HG03575 (cell line): ENCODE results near the gene LIPC.

Experiments
- ATAC-seq: cut with Tn5 transposase; IDR thresholded peaks from one replicate; pipeline ENCODE4 v1.9.1; 2021; ENCODE audit not compliant: unreplicated experiment, insufficient number of reproducible peaks, low FRiP score; ENCODE audit errors: extremely low read depth

Gene LIPC

DNA sequence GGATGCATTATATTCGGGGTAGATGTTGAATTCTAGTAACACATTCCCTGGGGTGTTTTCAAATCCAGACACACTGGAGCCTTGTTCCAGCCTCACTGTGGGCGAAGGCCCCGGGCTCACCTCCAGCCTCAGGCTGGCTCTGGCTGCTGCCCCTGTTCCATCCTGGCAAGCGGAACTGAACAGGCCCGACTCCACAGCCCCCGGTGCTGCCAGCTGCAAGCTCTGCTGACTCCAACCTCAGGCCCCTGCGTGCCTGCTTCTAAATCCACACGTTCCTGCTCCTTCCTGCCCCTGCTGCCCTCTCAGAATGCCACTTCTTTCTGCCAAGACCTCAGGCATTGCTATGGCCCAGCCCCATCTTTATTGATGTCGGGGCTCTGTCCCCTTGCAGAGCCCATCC, 90.6 kb downstream of the LIPC start:
- no peak for ATAC-seq

DNA sequence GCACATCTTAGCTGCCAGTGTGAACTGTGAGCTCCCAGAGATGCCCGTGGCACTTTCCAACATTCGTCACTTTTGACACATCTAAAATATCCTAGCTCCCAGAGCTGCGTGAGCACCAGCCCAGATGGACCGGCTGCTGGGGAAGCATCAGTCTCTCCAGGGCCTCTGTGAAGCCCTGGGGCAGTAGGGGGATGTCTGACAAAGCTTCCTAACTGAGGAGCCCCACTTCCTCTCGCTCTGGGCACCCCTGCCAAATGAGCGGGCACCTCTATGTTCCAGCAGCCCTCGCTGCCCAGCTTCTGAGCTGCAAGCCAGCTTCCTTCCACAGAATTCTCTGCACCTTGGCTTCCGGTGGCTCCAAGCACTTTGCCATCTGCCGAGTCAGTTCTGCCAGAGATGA, 91.1 kb downstream of the LIPC start:
- no peak for ATAC-seq

DNA sequence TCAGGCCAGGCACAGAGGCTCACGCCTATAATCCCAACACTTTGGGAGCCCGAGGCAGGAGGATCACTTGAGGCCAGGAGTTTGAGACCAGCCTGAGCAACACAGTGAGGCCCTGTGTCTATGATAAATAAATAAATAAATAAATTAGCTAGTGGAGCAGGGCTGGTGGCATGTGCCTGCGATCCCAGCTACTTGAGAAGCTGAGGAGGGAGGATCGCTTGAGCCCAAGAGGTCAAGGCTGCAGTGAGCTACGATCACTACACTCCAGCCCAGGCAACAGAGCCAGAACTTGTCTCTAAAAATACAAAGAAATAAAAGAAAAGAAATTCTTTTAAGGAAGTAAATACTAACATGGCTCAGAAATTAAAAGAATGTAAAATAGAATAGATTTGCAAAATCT, 91.8 kb downstream of the LIPC start:
- no peak for ATAC-seq

DNA sequence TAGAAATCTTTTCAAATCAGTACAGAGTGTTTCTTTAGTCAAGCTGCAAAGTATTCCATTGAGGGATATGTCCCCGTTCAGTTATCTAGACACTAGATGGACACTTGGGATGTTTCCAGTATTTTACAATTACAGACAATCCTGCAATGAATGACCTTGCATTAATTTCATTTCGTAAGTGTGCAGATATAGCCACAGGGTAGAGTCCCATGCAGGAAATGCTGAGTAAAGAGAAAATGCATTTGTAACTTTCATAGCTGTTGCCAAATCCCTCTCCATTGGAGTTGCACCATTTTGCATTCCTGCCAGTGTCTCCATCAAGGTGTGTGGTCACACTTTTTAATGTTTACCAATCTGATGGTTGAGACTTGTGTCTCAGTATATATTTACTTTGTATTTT, 92.5 kb downstream of the LIPC start:
- no peak for ATAC-seq

DNA sequence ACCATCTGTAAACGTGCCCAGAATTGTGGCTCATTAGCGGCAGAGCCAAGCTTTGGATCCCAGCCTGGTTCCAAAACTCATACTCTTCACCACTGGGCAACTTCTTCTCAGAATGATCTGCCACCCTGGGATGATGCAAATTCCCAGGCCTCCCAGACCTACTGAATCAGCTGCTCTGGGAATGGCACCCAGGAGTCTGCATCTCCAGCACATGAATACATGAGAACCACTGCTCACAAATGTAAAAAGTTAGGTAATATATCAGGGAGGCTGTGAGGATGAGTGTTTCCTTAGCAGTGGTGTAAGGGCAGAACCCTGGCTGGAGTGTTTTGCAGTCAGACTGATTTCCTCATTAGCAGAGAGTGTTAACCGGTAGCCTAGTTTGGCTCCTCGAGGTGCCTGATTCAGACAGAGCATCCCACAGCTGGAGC, 94.2 kb downstream of the LIPC start:
- no peak for ATAC-seq

DNA sequence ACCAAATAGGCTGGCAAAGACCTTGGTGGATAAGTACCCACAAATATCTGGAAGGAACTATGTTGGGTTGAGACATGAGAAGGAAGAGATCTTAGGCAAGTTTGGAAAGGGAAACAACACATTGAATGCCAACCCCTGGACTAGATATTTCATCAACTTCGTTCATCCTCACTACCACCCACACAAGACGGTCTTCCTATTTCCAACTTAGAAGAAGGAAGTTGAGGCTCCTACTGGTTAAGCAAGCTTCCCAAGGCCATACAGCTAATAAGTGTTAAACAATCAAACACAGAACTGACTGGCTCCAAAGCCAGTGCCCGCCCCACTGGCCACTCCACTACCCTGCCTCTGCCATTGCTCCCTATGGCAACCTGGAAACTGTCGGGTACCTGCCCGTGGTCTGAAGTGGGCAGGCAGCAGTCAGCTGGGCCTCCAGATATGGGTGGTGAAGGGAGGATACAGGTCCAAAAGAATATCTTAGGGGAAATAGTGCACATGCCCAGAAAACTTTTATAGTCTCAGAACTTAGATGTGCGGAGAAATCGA, 94.9 kb downstream of the LIPC start:
- ATAC-seq: no peak

DNA sequence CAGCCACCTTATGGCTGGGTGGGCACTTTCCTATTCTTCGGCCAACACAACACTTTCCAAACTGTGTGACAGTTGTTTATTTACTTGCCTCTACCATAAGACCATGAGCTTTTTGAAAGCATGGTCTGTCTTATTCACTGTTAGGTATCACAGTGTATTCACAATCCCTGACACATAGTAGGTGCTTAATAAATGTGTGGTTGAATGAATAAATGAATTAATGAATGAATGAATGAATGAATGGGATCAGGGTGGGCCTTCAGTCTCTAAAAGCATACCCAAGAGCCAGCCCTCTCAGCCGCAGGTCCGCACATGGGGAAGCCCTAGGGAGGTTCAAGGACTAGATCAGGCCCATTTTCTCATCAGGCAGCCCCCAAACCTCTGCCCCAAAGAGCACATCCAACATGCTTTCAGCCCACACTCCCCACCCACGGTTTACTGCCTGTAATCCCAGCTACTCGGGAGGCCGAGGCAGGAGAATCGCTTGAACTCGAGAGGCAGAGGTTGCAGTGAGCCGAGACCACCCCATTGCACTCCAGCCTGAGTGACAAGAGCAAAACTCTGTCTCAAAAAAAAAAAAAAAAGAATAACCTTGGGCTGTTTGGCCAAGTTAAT, 95.9 kb downstream of the LIPC start:
- ATAC-seq: no peak

DNA sequence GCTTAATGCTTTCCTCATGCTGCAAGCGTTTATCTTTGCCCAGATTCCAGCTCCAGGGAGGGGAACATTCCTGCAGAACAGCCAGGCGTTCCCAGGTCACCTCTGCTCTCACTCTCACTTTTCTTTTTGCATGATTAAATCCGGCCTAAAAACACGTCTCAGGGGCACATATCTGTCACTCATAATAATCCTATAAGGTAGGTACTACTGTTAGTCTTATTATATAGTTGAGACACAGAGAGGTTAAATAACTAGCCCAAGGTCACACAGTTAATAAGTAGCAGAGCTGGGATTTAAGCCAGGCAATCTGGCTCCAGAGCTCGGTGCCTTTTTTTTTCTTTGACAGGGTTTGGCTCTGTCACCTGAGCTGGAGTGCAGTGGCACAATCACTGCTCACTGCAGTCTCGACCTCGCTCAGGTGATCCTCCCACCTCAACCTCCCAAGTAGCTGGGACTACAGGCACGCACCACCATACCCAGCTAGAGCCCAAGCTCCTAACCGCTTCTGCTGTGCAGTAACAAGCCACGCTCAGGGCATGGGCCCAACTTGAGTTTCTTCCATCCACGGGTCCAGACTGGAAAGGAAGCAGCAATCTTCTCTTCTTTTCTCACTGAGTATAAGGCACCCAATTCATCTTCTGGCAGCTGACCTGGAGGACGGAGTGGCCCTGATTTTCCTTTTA, 96.5 kb downstream of the LIPC start:
- no peak for ATAC-seq

DNA sequence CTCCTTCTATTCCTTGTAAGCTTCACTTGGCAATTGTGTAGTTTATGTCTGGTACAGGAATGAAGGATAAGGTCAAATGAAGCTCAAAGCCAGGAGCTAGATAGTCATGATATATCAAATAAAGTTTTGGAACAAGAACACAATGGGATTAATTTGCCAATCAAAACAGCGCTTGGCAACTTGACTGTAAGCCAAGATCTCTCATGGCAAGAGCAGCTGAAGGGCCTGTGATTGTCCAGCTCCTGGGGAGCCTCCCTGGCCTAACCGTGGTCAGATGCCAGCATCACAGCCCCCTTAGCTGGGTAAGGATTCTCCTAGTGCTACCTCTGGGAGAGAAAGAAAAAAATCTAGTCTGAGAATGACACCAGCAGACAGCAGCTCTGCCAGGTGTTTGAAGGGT, 97.2 kb downstream of the LIPC start:
- ATAC-seq: no peak

DNA sequence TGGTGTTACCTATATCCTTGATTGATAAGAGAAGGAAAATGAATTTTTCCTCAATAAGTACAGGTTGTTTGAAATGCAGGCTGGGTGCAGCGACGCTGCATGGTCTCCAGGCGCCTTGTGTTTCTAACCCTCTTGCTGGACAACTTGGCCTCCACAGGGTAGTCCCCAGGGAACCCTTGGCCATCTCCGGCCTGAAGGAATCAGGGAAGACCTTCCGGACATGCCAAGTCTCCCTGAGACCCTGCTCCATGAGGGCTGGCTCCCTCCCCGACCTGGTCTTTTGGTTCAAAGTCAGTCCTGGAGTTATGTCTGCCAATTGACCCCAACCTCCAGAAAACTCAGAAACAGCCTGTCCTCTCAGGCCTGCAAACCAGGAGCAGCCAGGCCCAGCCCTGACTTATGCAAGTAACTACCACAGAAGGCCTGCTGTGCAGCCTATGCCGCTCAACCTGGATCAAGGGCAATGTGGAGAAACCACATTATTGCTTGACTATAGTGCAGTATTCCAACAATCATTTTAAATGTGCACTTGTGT, 98.3 kb downstream of the LIPC start:
- no peak for ATAC-seq

DNA sequence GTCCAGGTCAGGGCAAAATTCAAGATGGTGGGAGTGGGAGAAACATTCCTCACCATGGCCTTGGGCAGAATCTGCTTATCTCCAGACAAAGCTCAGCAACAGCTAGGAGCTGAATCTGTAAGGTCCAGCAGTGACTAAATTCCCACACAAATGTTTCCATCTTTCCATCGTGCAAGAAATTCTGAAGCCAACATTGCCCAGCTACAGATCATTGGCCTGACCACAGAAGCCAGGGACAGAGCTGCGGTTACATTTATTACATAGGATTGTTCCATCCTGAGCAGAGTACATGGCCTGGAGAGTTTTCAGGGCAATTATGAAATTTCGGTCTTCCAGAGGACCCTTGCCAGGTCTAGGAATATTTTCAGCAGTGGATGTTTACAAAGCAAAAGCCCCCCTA, 100.3 kb downstream of the LIPC start:
- no peak for ATAC-seq

DNA sequence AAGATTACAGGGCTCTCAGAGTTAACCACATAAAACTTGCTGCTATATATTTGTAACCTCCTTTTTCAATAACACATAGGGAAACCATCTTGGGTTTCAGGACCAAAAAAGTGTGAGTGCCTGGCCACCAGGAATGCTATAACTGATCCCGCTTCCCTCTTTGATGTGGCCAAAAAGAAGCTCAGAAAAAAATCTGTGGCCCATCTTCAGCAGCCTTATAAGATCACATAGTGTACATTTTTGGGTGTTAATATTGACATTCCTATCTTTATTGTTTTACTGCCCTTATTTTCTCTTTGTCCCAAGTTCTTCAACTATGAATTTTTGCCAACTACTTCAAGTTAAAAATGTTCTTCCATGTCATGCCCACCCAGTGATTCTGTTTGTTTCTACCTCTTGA, 102.8 kb downstream of the LIPC start:
- no peak for ATAC-seq

DNA sequence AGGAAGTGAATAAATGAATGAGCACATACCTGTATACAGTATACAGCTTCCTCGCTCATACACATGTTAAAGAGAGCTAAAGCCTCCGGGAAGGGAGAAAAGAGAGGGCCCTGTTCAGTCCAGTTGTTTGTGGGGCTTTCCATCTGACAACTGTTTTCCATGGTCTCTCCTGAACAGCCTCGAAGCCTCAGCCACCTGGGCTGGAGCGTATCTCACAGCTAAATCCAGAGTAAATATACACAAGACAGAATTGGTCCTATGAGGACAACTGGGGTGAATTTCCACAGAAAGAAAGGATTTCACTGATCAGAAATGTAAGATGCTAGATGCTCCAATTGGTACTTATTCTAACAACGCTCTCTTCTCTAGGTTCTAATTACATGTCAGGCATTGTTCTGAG, 103.5 kb downstream of the LIPC start:
- ATAC-seq: no peak

DNA sequence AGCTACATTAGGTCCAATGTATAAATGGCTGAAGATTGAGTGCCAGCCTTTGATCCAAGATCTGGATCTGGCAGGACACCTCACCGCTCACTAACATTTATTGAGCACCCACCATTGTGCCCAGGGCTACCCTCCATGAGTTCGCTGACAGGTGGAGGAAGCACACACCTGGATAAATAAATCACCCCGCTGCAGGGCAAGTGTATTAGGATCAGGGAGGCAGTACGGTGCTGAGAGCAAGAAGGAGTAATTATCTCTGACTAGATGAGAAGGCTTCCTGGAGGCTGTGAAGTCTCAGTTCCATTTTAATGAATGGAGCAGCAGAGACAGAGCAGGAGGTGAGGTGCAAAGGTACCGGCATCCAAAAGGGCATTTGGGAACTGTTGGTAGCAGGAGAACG, 104.1 kb downstream of the LIPC start:
- no peak for ATAC-seq

DNA sequence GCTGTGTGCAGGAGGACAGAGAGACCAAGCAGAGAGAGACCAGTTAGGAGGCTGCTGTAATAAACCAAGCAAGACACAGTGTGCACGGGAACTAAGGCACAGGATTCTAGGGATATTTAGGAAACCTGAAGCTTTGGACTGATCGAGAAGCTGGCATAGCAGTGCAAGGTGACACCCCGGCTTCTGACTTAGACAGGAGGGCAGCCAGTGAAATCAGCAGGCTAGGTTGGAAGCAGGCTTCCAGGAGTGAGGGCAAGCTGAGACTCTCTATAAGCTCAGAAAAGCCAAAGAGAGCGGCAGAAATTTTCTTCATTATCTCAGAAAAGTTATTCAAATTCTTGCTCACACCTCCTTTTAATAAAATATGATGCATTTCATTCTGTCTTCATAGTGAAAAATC, 104.6 kb downstream of the LIPC start:
- no peak for ATAC-seq

DNA sequence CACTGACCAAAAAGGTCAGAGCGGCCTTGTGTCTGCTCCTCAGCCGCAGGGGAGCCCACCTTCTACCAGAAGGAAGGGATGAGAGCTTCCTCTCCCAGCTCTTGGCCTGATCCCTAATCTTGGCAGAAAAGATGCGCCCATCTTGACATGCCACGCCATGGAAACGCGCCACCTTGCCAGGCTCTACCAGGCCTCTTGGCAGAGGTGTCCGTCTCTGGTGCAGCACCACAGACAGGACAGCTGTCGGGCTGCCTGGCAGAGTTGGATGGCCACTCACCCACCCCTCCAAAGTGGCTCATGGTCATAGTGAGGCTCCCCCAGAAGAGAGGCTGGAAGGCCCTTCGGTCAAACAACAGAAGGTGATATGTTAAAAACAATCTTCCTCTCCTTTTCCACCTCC, 105.2 kb downstream of the LIPC start:
- ATAC-seq: no peak

DNA sequence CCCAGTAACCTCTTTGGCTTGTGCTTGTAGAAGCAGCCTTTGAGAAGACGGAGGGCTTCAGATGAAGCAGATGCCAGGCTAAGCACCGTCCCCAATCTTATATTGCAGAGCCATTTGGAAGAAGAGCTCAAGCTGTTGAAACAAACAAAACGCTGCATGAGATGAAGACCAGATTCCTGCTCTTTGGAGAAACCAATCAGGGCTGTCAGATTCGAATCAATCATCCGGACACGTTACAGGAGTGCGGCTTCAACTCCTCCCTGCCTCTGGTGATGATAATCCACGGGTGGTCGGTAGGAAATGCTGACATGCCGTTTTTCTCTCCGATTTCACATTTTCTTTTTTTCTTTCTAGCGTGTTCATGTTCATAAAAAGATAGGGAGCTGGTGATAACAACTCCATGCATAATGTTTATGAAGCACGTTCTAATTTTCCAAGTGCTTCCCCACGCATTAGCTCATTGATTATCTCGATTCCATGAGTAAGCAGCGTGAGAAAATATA, 106.5 kb downstream of the LIPC start:
- ATAC-seq: no peak

DNA sequence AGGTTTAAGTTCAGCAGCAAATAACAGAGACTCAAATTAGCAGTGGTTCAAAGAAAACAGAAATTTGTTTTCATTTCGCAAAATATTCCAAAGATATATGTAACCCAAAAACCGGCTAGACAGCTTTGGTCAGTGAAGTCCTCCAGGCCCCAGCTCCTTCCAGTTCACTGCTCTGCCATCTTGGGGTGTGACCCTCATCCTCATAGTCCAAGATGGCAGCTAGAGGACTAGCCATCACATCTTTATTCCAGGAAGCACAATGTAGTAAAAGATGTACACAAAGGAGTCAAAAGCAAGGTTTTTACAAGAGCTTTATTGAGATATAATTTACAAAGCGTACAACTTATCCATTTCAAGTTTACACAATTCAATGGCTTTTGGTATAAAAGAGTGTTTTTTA, 107.1 kb downstream of the LIPC start:
- no peak for ATAC-seq

DNA sequence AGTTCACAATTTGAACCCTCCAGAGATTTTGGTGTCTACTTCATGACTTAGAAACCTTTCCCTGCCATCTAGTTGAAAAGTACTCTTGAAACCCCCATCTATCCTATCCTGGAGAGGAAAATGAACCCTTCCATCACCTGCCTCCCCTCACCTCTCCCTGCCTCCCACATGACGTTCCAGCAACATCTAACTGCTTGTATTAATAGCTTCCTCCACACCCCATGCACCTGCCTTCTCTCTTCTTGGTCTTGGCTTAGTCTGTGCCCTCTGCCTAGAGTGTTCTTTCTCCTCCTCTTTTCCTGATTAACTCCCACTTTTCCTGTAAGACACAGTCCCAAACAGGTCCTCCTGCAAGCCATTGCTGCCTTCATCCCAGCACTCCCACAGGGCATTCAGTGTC, 107.8 kb downstream of the LIPC start:
- ATAC-seq: no peak

DNA sequence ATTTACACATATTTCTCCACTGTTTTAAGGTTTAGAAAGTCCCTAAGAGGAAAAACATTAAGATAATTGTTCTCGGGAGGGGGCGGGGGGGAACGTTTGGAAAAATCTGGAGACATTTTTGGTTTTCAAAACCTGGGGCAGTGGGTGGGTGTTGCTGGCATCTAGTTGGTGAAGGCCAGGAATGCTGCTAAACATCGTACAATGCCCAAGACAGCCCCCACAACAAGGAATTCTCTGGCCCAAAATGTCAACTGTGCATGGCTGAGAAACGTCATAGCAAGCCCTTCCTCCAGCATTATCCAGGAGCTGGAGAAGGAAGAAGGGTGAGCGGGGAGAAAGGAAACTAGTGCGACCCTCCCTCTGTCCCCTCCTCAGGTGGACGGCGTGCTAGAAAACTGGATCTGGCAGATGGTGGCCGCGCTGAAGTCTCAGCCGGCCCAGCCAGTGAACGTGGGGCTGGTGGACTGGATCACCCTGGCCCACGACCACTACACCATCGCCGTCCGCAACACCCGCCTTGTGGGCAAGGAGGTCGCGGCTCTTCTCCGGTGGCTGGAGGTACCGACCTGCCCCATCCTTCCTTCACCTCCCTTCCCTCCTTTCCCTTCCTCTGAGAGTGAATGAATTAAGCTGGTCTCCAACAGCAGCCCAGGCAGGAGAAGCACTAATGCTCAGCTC, 109.8 kb downstream of the LIPC start:
- no peak for ATAC-seq
